ENCODE results near the gene ELF3.

DNA sequence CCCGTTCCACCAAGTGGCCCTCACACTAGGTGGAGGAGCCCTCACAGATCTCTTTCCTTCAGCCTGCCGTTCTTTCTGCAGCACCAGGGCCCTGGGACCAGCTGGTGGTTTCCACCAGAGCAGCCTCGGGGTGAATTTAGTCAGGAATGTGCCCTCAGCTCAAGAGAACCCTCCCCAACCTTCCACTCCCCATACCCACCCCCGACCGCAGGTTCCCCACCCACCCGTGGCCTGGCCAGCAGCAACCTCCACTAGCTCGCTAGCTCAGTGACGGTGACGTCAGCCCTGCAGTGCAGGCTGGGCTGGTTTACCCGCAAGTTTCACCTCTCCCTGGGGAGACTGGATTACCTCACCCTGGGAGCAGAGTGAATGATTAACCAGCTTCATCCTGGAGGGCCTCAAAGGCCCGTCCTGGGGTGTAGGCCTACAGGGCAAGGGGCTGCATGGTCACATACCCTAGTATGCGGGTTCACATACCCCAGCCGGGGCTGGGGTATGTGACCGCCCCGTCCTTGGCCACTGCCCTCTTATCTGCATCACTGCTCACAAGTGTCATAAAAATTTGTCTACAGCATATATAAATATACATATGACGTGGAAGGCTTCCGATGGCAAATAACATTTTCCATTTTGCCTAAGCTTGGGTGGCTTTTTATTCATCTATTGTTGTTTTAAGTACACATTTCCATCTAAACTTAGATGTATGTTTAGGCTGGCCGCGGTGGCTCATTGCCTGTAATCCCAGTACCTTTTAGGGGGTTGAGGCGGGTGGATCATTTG is 24.5 kb downstream of the ELF3 start:
- TF ChIP-seq, protein P1, sequence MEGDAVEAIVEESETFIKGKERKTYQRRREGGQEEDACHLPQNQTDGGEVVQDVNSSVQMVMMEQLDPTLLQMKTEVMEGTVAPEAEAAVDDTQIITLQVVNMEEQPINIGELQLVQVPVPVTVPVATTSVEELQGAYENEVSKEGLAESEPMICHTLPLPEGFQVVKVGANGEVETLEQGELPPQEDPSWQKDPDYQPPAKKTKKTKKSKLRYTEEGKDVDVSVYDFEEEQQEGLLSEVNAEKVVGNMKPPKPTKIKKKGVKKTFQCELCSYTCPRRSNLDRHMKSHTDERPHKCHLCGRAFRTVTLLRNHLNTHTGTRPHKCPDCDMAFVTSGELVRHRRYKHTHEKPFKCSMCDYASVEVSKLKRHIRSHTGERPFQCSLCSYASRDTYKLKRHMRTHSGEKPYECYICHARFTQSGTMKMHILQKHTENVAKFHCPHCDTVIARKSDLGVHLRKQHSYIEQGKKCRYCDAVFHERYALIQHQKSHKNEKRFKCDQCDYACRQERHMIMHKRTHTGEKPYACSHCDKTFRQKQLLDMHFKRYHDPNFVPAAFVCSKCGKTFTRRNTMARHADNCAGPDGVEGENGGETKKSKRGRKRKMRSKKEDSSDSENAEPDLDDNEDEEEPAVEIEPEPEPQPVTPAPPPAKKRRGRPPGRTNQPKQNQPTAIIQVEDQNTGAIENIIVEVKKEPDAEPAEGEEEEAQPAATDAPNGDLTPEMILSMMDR (IDR thresholded peaks at IDR 0.05; ENCODE audit: low read depth, low read length, poor library complexity, severe bottlenecking) = no peak
- TF ChIP-seq EZH2phosphoT487 (IDR thresholded peaks at IDR 0.05; ENCODE audit: borderline replicate concordance, low read length) = no peak
